HG03469 (cell line): ENCODE data around the gene TTC33.
"Not testable (repeated sequence)": the region's sequence is repeated elsewhere in the genome, so short reads cannot be mapped to it uniquely, and the experiment has no call there.

Source experiments
- ATAC-seq: cut with Tn5 transposase; IDR thresholded peaks from one replicate; pipeline ENCODE4 v1.9.1; 2021; ENCODE audit warnings: mild to moderate bottlenecking, moderate library complexity, moderate number of reproducible peaks; ENCODE audit not compliant: unreplicated experiment

The TTC33 gene

GRCh38 chr5:40656091-40656490 lies 99.7 kb downstream of the TTC33 start:
- not testable (repeated sequence) for ATAC-seq

GRCh38 chr5:40655138-40655537 lies 100.6 kb downstream of the TTC33 start:
- no peak for ATAC-seq

GRCh38 chr5:40654377-40654991 lies 101.3 kb downstream of the TTC33 start:
- ATAC-seq: no peak

- no peak for ATAC-seq
Observed at GRCh38 chr5:40653221-40654022, 102.3 kb downstream of the TTC33 start.

- ATAC-seq: no peak
Observed at GRCh38 chr5:40652441-40653220, 103.1 kb downstream of the TTC33 start.

GRCh38 chr5:40651201-40651600 lies 104.6 kb downstream of the TTC33 start:
- no peak for ATAC-seq

GRCh38 chr5:40649463-40650030 lies 106.2 kb downstream of the TTC33 start:
- ATAC-seq: no peak

- no peak for ATAC-seq
Observed at GRCh38 chr5:40648150-40648549, 107.6 kb downstream of the TTC33 start.

- no peak for ATAC-seq
Observed at GRCh38 chr5:40646266-40646665, 109.5 kb downstream of the TTC33 start.

GRCh38 chr5:40639531-40639930 lies 116.2 kb downstream of the TTC33 start:
- ATAC-seq: not testable (repeated sequence)

GRCh38 chr5:40634593-40634992 lies 121.2 kb downstream of the TTC33 start:
- ATAC-seq: no peak

GRCh38 chr5:40634154-40634553 lies 121.6 kb downstream of the TTC33 start:
- no peak for ATAC-seq

GRCh38 chr5:40631236-40631635 lies 124.5 kb downstream of the TTC33 start:
- no peak for ATAC-seq

- ATAC-seq: no peak
Observed at GRCh38 chr5:40630126-40630525, 125.6 kb downstream of the TTC33 start.

- no peak for ATAC-seq
Observed at GRCh38 chr5:40628407-40628806, 127.4 kb downstream of the TTC33 start.

GRCh38 chr5:40627706-40628105 lies 128.1 kb downstream of the TTC33 start:
- no peak for ATAC-seq

- ATAC-seq: no peak
Observed at GRCh38 chr5:40626801-40627200, 129.0 kb downstream of the TTC33 start.

GRCh38 chr5:40623480-40624420 lies 132.0 kb downstream of the TTC33 start:
- ATAC-seq: no peak

GRCh38 chr5:40622463-40623252 lies 133.1 kb downstream of the TTC33 start:
- ATAC-seq: no peak
